Thyroid gland (tissue), 4 donors: ENCODE results near the gene SAMD4A. TPM values are rescaled to one million over a fixed set of nuclear protein-coding genes. Genes with fewer than 3 reads are reported as not detected.

Source experiments
- DNase-seq, 2 donors: peaks; one replicate each; pipeline ENCODE4 v3.0.0-alpha.2; 2019
- H3K27ac ChIP-seq, 3 donors: fragments of 200-600 bp; sonication (generic); 1 replicate in 2 of 3; 2 replicates in 1 of 3; pipeline ENCODE4 v1.5.1; 2016 to 2019; ENCODE audit warnings: mild to moderate bottlenecking in 1 of 3, moderate library complexity in 1 of 3
- H3K27me3 ChIP-seq: fragments of 200-600 bp; sonication (generic); one replicate; pipeline ENCODE4 v1.5.1; 2019
- H3K36me3 ChIP-seq, 2 donors: fragments of 200-600 bp; sonication (generic); one replicate each; pipeline ENCODE4 v1.5.1; 2016 to 2019
- H3K4me1 ChIP-seq, 2 donors: fragments of 200-600 bp; sonication (generic); one replicate each; pipeline ENCODE4 v1.5.1; 2017 to 2019
- H3K4me3 ChIP-seq, 3 donors: fragments of 200-600 bp; sonication (generic); replicated peaks in 1 of 3; 1 replicate in 2 of 3; 2 replicates in 1 of 3; pipeline ENCODE4 v1.5.1; 2016; ENCODE audit warnings: mild to moderate bottlenecking in 1 of 3
- H3K9me3 ChIP-seq: fragments of 200-600 bp; sonication (generic); one replicate; pipeline ENCODE4 v1.5.1; 2017
- POLR2A ChIP-seq, 2 donors: fragments of 450-650 bp; IDR thresholded peaks; one replicate each; pipeline ENCODE4 v1.6.1; 2017; ENCODE audit warnings: antibody characterized with exemption in 2 of 2, mild to moderate bottlenecking in 2 of 2, moderate library complexity in 1 of 2
- WGBS, 2 donors: methylation state at CpG; one replicate each; pipeline ENCODE4 v1.1.5; 2017; 5-methylcytosine and 5-hydroxymethylcytosine counted together
- intact Hi-C: fragments of 100-400 bp; cut with DNase I; formaldehyde crosslinking; loops from one replicate; pipeline ENCODE4 v1.15.1; 2023
- total RNA-seq, 4 donors: library from RNA; depleted of rRNA; stranded (reverse); fragments of >200 nt; gene quantifications; one replicate each; pipeline ENCODE4 v1.2.3, GENCODE V29; 2016
- TF ChIP-seq, protein P1 (sequence below), 6 experiments: fragments of 200-600 bp in 3 of 6; fragments of 450-650 bp in 3 of 6; sonication (generic) in 3 of 6; IDR thresholded peaks; one replicate each; pipeline ENCODE4 v1.5.1; 2016 to 2019; ENCODE audit warnings: antibody characterized with exemption in 6 of 6, mild to moderate bottlenecking in 2 of 6, inconsistent platforms in 1 of 6, moderate library complexity in 1 of 6

Gene SAMD4A
- total RNA-seq, 4 donors from 2014 or later, result 12.6 to 32.7 (median 17.6) TPM

- DNase-seq, result no peak
- H3K36me3 ChIP-seq, result peaks cover 3% of the 10 kb centered on the region in 2 donors
- no peak overlapping the region for H3K27ac ChIP-seq
- no peaks in the 10 kb centered on the region for H3K9me3 ChIP-seq
- H3K4me1 ChIP-seq, result no peaks in the 10 kb centered on the region
- no peak for TF ChIP-seq POLR2A (IDR thresholded peaks at IDR 0.05)
- TF ChIP-seq, protein P1, sequence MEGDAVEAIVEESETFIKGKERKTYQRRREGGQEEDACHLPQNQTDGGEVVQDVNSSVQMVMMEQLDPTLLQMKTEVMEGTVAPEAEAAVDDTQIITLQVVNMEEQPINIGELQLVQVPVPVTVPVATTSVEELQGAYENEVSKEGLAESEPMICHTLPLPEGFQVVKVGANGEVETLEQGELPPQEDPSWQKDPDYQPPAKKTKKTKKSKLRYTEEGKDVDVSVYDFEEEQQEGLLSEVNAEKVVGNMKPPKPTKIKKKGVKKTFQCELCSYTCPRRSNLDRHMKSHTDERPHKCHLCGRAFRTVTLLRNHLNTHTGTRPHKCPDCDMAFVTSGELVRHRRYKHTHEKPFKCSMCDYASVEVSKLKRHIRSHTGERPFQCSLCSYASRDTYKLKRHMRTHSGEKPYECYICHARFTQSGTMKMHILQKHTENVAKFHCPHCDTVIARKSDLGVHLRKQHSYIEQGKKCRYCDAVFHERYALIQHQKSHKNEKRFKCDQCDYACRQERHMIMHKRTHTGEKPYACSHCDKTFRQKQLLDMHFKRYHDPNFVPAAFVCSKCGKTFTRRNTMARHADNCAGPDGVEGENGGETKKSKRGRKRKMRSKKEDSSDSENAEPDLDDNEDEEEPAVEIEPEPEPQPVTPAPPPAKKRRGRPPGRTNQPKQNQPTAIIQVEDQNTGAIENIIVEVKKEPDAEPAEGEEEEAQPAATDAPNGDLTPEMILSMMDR (IDR thresholded peaks at IDR 0.05), result no peak
- H3K27me3 ChIP-seq, result no peaks in the 10 kb centered on the region
- no peak overlapping the region for H3K4me3 ChIP-seq
- intact Hi-C loops, result no loop called here
- WGBS, 2 donors, result 92 to 94% methylated on average over 17 of the region's 17 CpGs
Measured at GRCh38 chr14:54788701-54789100, 221.8 kb downstream of the SAMD4A start.

DNA sequence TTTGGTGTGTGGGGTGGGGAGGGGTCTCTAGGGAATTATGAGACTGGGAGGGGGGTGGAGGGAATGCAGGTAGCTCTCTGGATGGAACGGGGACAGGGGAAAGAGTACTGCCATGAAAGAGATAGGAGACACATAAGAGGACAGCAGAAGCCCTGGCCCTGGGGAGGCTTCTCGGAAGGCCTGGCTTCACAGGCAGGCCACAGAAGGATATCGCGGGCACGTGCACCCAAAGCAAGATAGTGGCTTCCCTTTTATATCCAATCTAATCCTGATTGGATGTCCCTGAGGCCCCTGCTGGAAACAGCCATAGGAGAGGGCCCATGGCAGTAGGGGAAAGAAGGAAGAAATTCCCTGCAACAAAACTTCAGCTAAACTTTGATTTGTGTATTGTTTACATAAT, 222.2 kb downstream of the SAMD4A start:
- H3K27me3 ChIP-seq, result no peaks in the 10 kb centered on the region
- DNase-seq, result no peak
- no peaks in the 10 kb centered on the region for H3K4me1 ChIP-seq
- WGBS, 2 donors, result 90 to 95% methylated on average over 5 of the region's 5 CpGs
- H3K4me3 ChIP-seq, result no peak overlapping the region
- intact Hi-C loops, result no loop called here
- H3K36me3 ChIP-seq, result peaks cover 3% of the 10 kb centered on the region in 2 donors
- no peak overlapping the region for H3K27ac ChIP-seq
- H3K9me3 ChIP-seq, result no peaks in the 10 kb centered on the region
- TF ChIP-seq, protein P1 (IDR thresholded peaks at IDR 0.05), result no peak
- TF ChIP-seq POLR2A (IDR thresholded peaks at IDR 0.05), result no peak

DNA sequence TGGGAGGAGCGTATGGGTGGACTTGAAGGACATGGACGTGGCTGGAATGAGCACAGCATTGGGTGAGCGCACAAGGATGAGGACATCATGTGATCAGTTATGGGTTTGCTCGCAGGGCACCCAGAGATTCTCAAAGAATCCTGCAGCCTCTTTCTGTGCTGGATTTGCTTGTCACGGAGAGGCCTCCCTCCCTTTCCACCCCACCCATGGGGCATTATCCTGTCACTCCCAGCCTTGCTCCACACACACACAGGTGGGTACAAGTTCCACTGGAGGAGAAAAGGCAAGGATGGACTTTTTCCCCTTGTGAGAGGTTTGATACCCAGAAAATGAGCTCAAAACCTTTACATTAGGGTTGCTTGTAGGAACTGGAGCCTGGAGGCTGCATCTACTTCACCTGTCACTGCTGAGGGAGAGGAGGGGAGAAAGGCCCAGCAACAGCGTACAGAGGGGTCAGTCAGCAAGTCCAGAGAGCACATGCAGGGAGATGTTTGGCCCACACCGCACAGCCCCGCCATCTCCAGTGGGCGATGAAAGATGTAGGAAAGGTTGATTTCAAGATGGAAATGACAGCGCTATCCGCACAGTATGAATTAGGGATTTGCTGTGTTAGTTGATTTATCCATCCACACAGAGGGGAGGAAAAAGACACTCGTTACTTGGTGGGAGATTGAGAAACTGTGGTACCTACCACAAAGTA, 223.0 kb downstream of the SAMD4A start:
- H3K36me3 ChIP-seq, result peaks cover 3% of the 10 kb centered on the region in 2 donors
- H3K9me3 ChIP-seq, result no peaks in the 10 kb centered on the region
- 96 to 97% methylated on average over 12 of the region's 12 CpGs for WGBS, 2 donors
- no peaks in the 10 kb centered on the region for H3K27me3 ChIP-seq
- no peaks in the 10 kb centered on the region for H3K4me1 ChIP-seq
- no peak overlapping the region for H3K4me3 ChIP-seq
- no peak for TF ChIP-seq POLR2A (IDR thresholded peaks at IDR 0.05)
- H3K27ac ChIP-seq, result no peak overlapping the region
- intact Hi-C loops, result no loop called here
- DNase-seq, result no peak

GRCh38 chr14:54791001-54791400, 224.1 kb downstream of the SAMD4A start:
- Histone ChIP-seq H3K27ac (no peak overlapping the region), H3K4me3 (no peak overlapping the region), H3K9me3 (no peaks in the 10 kb centered on the region), H3K36me3 (peaks cover 3% of the 10 kb centered on the region in 2 donors), H3K27me3 (no peaks in the 10 kb centered on the region), H3K4me1 (no peaks in the 10 kb centered on the region)
- 90 to 93% methylated on average over 4 of the region's 4 CpGs for whole genome bisulfite sequencing, 2 donors
- TF ChIP-seq POLR2A (IDR thresholded peaks at IDR 0.05), result no peak
- TF ChIP-seq, protein P1 (IDR thresholded peaks at IDR 0.05), result no peak
- no peak for DNase-seq
- intact Hi-C loops, result no loop called here

DNA sequence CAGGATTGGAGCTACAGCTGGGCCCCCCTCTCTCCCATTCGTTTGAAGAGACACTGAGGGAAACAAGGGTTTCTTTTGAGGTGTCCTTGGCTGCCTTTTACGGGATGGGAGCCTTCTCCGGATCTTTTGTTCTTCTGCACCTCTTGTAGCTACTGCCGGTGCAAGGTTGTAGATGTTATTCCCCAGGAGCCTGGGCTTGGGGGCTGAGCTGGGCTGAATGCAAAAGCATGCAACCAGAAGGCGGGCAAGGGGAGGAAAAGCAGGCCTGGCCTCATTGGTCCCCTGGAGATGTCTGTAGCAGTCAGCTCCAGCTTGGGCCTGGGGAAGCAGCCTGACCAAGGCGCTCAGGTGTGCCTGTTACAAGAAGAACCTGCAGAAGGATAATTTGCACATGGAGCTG, 225.4 kb downstream of the SAMD4A start:
- Histone ChIP-seq H3K4me1 (no peaks in the 10 kb centered on the region), H3K36me3 (peaks cover 0 to 1% of the 10 kb centered on the region in 2 donors), H3K27me3 (no peaks in the 10 kb centered on the region), H3K9me3 (no peaks in the 10 kb centered on the region), H3K4me3 (no peak overlapping the region), H3K27ac (no peak overlapping the region)
- DNase-seq, result no peak
- intact Hi-C loops, result no loop called here
- TF ChIP-seq, protein P1 (IDR thresholded peaks at IDR 0.05), result no peak
- no peak for TF ChIP-seq POLR2A (IDR thresholded peaks at IDR 0.05)
- 75 to 76% methylated on average over 6 of the region's 6 CpGs for WGBS, 2 donors
